T47D (cell line): ENCODE measurements around the gene LAMB4.
A peak's percentile ranks its signal among the peaks of the same experiment; 100 is the strongest.

Source experiments
- DNase-seq, 2 experiments: peaks; one replicate each; pipeline versions ENCODE4 v3.0.0 to v3.0.0-alpha.2; 2011 to 2012; ENCODE audit warnings: low read depth in 1 of 2, low spot score in 1 of 2
- JUND ChIP-seq: IDR thresholded peaks from 2 replicates; pipeline ENCODE4 v1.6.1; 2012; ENCODE audit warnings: low read depth
- in situ Hi-C: cut with HindIII; loops from 2 replicates; pipeline ENCODE4 v1.10.0; 2016; ENCODE audit warnings: low sequenced_read_pairs, low pct_unique_long_range_greater_than_20kb

The LAMB4 gene

DNA sequence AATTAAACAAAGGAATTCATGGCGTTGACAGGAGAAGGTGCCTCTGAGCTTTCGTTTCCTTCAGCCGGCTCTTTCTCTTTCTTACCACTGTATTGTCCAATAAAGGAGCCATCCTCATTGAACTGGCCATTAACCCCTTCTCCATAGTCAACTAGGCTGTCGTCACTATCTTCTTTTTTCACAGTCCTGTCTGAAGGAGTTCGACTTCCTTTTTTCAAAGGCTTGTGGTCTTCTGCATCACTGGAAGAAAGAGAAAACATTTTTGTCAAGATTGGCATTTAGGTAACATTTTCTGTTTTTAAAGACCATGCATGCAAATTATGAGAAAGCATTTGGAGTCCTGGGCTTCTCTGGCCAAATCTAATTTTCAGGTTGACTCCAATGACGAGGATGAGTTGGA is 19.7 kb upstream of the LAMB4 start:
- DNase-seq = no peak
- no peak for TF ChIP-seq JUND
- in situ Hi-C loops = no loop called here

- no peak for DNase-seq
- in situ Hi-C loops = no loop called here
- TF ChIP-seq JUND = no peak
Measured at GRCh38 chr7:108149119-108149518, 19.0 kb upstream of the LAMB4 start.

- TF ChIP-seq JUND = no peak
- in situ Hi-C loops = no loop called here
- DNase-seq = no peak
Measured at GRCh38 chr7:108147031-108147563, 16.9 kb upstream of the LAMB4 start.

- TF ChIP-seq JUND = no peak
- DNase-seq = peak; percentile 16 to 79
- in situ Hi-C loops = no loop called here
Measured at GRCh38 chr7:108146070-108146842, 16.1 kb upstream of the LAMB4 start.

DNA sequence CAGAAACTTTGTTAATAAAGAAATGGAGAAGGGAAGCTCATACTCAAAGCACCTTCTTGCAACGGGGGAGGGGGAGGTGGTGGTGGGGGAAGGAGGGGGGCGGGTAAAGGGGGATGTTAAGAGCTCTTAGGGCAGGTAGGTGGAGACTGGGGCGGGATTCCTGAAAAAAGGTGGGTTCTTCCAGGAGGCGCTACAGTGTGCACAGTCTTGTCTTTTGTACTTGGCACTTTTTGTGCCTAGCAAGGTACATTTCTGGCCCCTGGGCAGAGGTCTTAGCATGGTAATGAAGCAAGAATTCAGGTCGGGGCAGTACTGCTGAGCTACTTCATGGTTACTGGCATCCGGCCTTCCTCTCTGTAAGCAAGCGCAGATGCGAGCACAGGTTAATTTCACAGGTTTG is 15.2 kb upstream of the LAMB4 start:
- in situ Hi-C loops = no loop called here
- no peak for TF ChIP-seq JUND
- DNase-seq = no peak

DNA sequence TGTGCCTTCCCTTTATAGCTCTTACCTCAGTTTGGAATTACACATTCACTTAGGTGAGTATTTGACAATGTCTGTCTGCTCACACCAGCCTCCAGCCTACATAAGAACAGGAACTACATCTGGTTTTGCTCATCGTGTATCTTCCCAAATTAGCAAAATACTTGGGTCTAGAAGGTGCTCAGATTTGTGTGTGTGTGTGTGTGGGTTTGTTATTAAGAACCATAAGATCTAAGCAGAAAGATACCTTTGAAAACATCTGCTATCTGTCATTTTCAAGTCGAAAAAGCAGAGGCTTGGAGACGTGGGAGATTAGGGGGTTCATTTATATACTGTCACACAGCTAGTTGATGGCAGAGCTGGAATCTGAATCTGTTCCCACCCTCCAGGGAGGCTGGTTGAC is 14.8 kb upstream of the LAMB4 start:
- no peak for DNase-seq
- TF ChIP-seq JUND = no peak
- in situ Hi-C loops = no loop called here

GRCh38 chr7:108143658-108144420 is 13.7 kb upstream of the LAMB4 start:
- DNase-seq = no peak
- in situ Hi-C loops = no loop called here
- no peak for TF ChIP-seq JUND

DNA sequence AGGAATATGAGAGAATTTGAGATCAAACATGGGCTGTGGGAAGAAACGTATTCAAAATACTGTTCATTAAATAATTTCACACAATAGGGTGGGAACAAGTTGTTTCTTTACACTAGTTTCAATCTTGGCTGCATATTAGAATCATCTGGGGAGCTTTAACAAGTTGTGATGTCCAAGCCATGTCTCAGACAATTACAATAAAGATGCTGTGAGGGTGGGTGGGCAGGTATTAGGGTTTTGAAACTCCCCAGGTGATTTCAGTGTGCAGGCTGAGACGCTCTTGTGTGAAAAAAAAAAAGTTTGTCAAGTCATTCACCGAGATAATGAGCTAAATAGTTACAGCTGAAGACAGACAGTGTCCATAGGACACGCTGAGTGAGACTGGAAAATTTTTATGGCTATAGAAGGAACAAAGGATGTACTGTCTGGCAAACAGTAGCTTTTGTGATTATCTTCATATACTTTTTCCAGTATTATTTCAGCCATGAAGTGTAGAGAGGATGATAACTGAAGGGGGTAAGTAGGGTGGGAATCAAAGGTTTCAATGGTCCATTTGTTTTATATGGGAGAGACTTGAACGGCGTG is 12.6 kb upstream of the LAMB4 start:
- no peak for TF ChIP-seq JUND
- in situ Hi-C loops = no loop called here
- no peak for DNase-seq

GRCh38 chr7:108142180-108142579 is 12.0 kb upstream of the LAMB4 start:
- TF ChIP-seq JUND = no peak
- in situ Hi-C loops = no loop called here
- no peak for DNase-seq

- no peak for TF ChIP-seq JUND
- in situ Hi-C loops = no loop called here
- DNase-seq = no peak
Measured at GRCh38 chr7:108140671-108141070, 10.5 kb upstream of the LAMB4 start.

GRCh38 chr7:108138911-108139310 is 8.8 kb upstream of the LAMB4 start:
- TF ChIP-seq JUND = no peak
- in situ Hi-C loops = no loop called here
- no peak for DNase-seq

DNA sequence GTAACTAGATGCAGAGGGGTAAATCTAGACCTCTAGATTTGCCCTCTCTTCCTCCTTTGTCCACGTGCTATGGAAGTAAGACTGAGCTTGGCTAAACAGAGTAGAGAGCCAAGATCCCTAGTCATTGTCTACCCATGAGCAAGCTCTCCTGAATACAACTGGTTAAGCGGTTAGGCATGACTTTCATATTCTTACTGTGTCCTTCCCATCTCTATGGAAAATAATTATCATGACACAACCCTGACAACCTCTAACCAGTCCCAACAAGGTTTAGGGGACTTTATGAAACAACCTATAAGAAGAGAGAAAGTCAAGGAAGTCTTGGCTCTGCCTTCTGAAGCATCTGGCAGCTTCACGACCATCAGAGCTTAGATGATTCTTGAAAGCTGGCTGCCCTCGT is 7.8 kb upstream of the LAMB4 start:
- in situ Hi-C loops = no loop called here
- TF ChIP-seq JUND = no peak
- no peak for DNase-seq

- DNase-seq = no peak
- in situ Hi-C loops = no loop called here
- no peak for TF ChIP-seq JUND
Measured at GRCh38 chr7:108137040-108137439, 6.9 kb upstream of the LAMB4 start.
